Activated CD4-positive, alpha-beta T cell treated with anti-CD3 and anti-CD28 coated beads, Interleukin-10, Interleukin-2, amounts not matched to agents 100 ng/mL and 50 ng/mL, durations not matched to agents 16 hours and 8 hours (primary cell): Measurements from ENCODE around the gene RTN4.
A peak's percentile ranks its signal among the peaks of the same experiment; 100 is the strongest.

Source experiments
- DNase-seq: peaks from one replicate; pipeline ENCODE4 v3.0.0-alpha.2; 2020

RTN4 gene

GRCh38 chr2:54968561-54969218 lies 81.6 kb downstream of the RTN4 start:
- DNase-seq, result no peak

DNA sequence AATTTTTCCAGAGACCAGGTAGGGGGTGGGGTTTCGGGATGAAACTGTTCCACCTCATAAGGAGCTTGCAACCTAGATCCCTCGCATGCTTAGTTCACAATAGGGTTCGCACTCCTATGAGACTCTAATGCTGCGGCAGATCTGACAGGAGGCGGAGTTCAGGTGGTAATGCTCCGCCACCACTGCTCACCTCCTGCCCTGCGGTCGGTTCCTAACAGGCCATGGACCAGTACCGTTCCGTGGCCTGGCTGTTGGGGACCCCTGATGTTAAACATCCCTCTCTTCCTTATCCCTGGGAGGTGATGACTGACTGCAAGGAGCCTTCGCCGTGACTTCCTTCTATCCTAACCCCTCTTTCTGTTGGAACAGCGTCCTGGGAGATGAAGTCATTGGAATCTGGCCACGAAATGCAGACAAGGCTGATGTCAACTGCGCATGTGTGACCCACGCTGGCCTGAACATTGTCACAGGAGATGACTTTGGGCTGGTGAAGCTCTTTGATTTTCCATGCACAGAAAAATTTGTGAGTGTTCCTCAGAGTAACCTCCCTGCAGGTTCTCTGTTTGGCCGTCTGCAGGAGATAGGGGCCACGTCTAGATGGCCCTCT lies 82.4 kb downstream of the RTN4 start:
- DNase-seq, result no peak

DNA sequence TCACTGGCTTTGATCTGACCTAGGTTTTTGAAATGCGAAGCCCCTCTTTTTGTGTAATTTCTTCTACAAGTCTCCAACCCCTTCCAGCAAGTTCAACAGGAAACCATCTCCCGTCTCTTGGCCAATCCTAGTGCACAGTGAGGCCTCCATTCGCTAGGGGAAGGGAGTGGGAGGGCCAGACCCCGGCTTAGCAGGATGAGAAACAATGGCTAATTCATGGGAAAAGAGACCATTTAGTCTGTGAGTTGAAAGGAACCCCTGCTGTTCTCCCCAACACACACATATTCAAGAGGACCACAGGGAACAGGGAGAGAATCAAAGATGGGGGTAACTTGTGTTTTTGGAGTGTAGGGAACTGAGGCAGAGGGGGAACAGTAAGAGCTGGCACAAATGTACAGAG lies 83.0 kb downstream of the RTN4 start:
- no peak for DNase-seq

GRCh38 chr2:54966837-54967236 lies 83.4 kb downstream of the RTN4 start:
- DNase-seq, result no peak

DNA sequence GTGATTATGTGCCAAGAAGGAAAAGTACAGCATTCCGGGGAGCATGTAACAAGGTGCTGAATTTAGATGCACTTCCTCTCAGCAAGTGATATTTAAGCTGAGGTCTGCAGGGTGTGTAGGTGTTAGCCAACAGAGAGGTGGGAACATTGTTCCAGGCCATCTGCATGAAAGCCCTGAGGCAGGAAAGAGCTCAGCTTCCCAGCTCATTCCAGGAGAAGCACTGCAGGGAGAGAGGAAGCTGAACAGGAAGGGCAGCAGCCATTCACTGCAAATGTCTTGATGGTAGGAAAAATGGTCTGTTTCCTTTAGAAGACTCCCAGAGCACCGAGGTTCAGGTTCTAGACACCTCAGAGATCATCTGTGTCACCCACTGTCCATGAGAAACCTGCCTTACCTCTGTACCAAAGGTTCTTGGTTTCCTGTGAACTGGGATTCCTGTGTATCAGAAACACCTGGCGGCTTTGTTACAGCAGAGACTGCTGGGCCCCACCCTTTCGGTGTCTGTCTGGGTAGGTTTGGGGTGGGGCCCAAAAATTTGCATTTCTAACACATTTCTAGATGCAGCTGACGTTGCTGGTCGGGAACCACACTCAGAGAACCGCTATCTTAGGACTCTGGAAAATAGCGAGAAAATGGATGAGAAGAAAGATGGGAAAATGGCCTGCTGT lies 84.0 kb downstream of the RTN4 start:
- no peak for DNase-seq

DNA sequence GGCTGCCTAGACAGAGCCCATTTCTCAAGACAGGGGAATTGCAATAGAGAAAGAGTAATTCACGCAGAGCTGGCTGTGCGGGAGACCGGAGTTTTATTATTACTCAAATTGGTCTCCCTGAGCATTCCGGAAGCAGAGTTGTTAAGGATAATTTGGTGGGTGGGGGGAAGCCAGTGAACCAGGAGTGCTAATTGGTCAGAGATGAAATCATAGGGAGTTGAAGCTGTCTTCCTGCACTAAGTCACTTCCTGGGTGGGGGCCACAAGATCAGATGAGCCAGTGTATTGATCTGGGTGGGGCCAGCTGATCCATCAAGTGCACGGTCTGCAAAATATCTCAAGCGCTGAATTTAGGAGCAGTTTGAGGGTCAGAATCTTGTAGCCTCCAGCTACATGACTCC lies 84.8 kb downstream of the RTN4 start:
- no peak for DNase-seq

DNA sequence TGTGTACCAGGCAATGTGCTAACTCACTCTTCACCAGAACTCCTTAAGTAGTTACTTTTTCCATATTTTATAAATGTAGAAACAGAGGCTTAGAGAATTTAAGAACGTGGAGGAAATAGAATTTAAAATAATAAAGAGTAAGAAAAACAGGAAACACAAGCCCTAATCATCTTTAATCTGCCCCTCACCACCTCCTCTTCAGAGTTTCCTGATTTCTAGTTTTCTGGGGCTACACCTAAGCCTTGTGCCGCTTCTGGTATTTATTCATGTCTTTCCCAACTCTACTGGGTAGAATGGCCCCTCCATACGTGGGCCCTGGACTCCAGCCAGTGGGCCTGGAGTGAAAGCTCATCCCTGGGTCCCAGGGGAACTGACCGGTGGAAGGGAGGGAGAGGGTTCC lies 85.4 kb downstream of the RTN4 start:
- DNase-seq, result no peak

DNA sequence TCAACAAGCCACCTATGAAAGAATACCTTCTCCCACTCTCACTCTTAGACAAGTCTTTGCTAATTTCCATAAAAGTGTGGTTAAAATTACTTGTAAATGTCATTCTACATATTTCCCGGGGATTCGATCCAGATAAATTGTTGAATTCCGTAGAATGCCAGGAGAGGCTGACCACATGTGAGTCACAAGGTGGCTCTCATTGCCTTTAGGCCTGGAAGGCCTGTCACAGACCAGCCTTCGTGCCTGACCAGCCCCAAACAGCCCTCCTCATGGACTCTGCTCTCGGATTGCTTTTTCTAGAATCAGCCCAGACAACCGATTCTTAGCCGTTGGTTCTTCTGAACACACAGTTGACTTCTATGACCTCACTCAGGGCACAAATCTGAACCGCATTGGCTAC lies 86.0 kb downstream of the RTN4 start:
- DNase-seq, result no peak

GRCh38 chr2:54963476-54963875 lies 86.8 kb downstream of the RTN4 start:
- DNase-seq, result no peak

- no peak for DNase-seq
Measured at GRCh38 chr2:54962935-54963440, 87.3 kb downstream of the RTN4 start.

DNA sequence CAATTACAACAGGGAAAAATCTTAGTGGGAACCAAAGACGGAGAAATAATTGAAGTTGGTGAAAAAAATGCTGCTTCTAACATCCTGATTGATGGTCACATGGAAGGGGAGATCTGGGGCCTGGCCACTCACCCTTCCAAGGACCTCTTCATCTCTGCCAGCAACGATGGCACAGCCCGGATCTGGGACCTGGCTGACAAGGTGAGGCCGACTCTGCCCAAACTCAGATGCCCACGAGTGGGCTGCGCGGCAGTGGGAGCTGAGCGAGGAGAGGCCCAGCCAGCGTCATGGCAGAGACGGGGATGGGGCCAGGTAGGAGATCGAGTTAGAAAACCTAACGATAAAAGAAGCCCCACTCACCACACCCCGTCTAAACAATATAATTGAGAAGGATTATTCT lies 87.7 kb downstream of the RTN4 start:
- DNase-seq, result no peak

DNA sequence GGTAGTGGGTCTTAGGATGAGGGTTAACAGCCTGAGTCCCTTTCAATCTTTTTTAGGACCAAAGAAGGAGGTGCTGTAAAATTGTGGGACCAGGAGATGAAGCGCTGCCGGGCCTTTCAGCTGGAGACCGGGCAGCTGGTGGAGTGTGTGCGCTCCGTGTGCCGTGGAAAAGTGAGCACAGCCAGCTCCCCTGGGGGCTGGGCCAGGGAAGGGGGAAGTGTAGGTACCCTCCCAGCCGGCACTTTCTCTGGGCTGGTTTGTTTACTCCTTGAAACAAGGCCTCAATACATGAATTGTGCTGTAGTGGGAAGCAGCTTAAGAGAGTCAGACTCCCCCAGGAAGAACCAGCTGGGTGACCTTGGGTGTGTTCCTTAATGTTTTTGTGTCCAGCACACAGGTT lies 90.1 kb downstream of the RTN4 start:
- DNase-seq, result no peak

- no peak for DNase-seq
Measured at GRCh38 chr2:54958717-54959371, 91.4 kb downstream of the RTN4 start.

DNA sequence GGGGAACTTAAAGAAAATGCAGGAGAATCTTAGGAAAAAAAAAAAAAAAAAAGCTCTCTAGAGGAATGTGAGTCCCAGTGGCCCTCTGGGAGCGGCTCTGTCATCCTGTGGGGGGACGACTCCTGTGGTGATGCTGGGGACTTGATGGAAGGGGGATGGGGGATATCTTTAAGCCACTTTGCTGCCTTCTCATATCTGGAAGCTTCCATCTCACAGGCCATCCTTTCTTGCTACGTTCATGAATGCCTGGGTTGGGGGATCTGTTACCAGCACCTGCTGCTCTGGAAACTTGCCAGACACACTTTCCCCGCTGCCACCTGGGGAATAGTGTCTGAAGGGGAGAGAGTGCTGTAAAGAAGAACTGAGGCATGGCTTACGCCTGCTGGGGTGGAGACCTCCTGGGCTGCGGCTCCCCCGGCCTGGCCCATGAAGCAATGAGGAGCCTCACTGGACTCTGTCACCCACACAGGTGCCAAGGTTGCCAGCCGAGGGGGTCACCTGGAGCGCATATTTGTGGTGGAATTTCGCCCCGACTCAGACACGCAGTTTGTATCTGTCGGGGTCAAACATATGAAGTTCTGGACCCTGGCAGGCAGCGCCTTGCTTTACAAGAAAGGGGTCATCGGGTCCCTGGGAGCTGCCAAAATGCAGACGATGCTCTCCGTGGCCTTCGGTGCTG lies 92.8 kb downstream of the RTN4 start:
- no peak for DNase-seq

- no peak for DNase-seq
Measured at GRCh38 chr2:54956111-54956627, 94.1 kb downstream of the RTN4 start.

DNA sequence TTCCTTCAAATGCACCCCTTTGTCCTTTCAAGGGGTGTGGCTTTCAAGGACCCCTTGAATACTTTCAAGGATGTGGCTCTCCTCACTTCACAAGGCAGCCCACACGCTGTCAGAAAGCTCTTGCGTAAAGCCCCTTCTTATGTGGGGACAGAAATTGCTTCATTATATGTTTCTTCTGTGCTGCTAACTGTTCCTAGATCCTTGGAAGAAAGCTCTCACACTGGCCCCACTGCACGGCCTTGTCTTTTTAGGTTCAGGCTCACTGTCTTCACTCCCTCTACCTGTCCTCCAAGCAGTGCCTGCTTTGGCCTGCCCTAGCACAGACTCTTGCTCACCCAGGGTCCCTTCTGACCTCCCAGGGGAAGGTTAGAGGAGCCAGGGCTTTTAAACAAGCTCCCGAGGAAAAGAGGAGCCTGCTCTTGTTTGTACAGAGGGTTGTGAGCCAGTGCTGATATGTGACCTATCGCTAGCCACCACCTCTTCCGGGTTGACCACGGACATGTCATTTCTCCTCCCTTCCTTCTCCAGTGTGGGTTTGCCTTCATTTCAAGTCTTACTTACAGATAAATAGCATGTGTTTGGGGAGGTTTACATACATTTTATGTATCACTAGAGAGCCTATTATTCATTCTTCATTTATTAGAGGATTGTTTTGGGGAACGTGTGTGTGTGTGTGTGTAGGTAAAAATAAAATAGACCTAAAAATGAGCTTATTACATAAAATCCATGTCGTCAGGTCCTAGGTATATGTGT lies 94.7 kb downstream of the RTN4 start:
- no peak for DNase-seq

- DNase-seq, result no peak
Measured at GRCh38 chr2:54954705-54955357, 95.4 kb downstream of the RTN4 start.

DNA sequence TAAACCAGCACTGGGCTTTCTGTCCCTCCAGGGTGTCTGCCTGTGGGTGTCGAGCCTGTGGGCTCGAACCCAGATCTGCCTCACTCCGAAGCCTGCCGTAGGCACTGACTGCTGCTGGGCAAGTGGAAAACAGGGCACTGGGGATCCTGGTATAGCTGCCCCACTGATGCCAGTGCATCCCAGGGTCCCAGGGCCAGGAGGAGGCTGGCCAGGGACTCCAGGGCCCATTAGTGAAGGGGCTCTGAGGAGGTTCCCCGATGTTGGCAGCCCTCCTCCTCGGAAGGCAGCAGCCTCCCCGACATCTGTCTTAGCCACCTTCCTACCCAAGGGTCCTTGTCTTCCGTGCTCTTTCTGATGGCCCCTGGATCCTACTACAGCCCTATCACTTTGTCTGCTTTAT lies 96.1 kb downstream of the RTN4 start:
- DNase-seq, result no peak

DNA sequence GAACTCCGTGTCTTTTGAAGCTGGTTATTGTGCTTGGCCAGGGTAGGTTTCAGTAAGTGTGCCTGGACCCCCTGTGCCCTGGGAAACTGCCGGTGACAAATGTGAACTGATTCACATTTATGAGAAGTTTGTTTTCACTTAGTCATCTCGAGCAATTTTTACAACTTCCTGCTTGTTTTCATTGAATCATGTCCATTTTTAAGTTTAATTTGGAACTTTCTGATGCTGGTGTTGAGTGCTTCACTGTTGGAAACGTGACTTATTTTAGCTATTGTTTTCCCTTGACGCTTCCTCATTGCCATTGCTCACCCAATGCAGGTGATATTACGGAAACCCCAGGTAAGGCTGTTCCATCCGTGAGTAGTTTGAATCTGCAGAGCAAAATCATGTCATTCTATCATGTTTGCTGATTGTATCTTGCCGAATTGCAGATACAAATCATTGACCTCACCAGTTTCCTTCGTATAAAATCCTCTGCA lies 97.2 kb downstream of the RTN4 start:
- DNase-seq, result peak; percentile 20

- no peak for DNase-seq
Measured at GRCh38 chr2:54952425-54952824, 97.8 kb downstream of the RTN4 start.

GRCh38 chr2:54950811-54951210 lies 99.4 kb downstream of the RTN4 start:
- no peak for DNase-seq

DNA sequence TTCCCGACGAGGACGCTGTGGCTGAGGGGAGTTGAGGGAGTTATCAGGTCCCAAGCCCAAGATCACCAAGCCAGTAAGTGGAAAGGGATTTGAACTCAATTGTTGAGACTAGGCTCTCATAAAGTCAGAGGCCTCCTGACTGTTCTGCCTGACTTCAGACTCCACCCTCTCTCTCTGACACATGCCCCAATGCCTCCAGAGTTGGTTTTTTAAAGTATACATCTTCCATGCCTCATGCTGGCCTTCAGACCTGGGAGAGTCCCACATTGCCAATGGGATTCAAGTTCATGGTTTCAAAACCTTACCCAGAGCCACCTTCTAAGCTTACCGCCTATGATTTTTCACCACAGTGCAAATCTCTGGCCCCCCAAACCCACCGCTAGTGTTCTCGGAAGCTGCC lies 100.8 kb downstream of the RTN4 start:
- no peak for DNase-seq
